HG02642 (cell line): Measurements from ENCODE around the gene USP3.
A peak's percentile ranks its signal among the peaks of the same experiment; 100 is the strongest.

Experiments
- ATAC-seq: cut with Tn5 transposase; IDR thresholded peaks from one replicate; pipeline ENCODE4 v1.9.1; 2021; ENCODE audit warnings: mild to moderate bottlenecking; ENCODE audit not compliant: unreplicated experiment, poor library complexity

USP3 gene

GRCh38 chr15:63582179-63582578 is 77.8 kb downstream of the USP3 start:
- no peak for ATAC-seq

- ATAC-seq, result no peak
These were observed 78.5 kb downstream of the USP3 start for GRCh38 chr15:63582718-63583426.

- no peak for ATAC-seq
These were observed 82.4 kb downstream of the USP3 start for GRCh38 chr15:63586790-63587189.

GRCh38 chr15:63587527-63587926 is 83.1 kb downstream of the USP3 start:
- no peak for ATAC-seq

GRCh38 chr15:63588826-63589225 is 84.4 kb downstream of the USP3 start:
- ATAC-seq, result no peak

GRCh38 chr15:63593705-63594671 is 89.6 kb downstream of the USP3 start:
- ATAC-seq, result no peak

- ATAC-seq, result no peak
These were observed 90.7 kb downstream of the USP3 start for GRCh38 chr15:63595065-63595464.

GRCh38 chr15:63595688-63596087 is 91.3 kb downstream of the USP3 start:
- no peak for ATAC-seq

- ATAC-seq, result no peak
These were observed 92.3 kb downstream of the USP3 start for GRCh38 chr15:63596676-63597037.

- ATAC-seq, result no peak
These were observed 92.8 kb downstream of the USP3 start, which contains the start of gene FBXL22 for GRCh38 chr15:63597038-63597790. TSS of gene FBXL22 (plus strand) at chr15:63597387. CDS start at chr15:63597393, 6 bp downstream.

GRCh38 chr15:63597821-63598220 is 93.4 kb downstream of the USP3 start:
- ATAC-seq, result no peak

GRCh38 chr15:63598473-63599400 is 94.3 kb downstream of the USP3 start:
- no peak for ATAC-seq

- ATAC-seq, result no peak
These were observed 95.1 kb downstream of the USP3 start for GRCh38 chr15:63599401-63600000.

GRCh38 chr15:63600001-63600615 is 95.7 kb downstream of the USP3 start:
- peak; percentile 1 for ATAC-seq

- ATAC-seq, result peak; percentile 73
These were observed 96.2 kb downstream of the USP3 start for GRCh38 chr15:63600616-63601025.

GRCh38 chr15:63601026-63601703 is 96.8 kb downstream of the USP3 start:
- peak; percentile 10 for ATAC-seq

GRCh38 chr15:63601704-63602185 is 97.4 kb downstream of the USP3 start:
- ATAC-seq, result no peak

- ATAC-seq, result no peak
These were observed 98.2 kb downstream of the USP3 start for GRCh38 chr15:63602595-63602994.
